ENCODE data around the gene GSTM3. TPM values are rescaled to one million over a fixed set of nuclear protein-coding genes. Genes with fewer than 3 reads are reported as not detected.

Gene GSTM3
- total RNA-seq, 1 donor from 2014 or later: 26.1 TPM

DNA sequence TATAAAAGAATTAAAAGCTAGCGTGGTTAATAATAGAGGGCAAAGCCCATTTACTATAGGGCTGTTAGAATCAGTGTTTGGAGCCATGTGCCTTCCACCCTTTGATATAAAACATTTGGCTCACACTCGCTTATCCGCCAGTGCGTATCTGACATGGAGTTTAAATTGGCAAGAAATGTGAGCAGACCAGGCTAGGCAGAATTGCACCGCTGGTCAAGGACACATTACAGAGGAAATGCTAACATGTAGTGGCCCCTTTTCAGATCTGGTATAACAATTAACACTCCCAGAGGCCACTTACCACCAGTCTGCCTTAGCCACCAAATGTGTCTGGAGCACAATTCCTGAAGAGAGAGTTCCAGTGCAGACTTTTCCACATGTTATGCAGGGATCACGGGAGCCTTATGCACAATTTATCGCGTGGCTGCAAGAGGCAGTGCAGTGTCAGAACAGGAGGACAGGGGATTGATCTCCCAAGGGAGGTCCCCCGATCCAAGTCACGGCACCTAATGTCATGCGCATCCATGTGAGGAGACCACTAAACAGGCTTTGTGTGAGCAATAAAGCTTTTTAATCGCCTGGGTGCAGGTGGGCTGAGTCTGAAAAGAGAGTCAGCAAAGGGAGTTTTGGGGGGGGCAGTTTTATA lies 14.0 kb downstream of the GSTM3 start:
- no peak overlapping the region for H3K9ac ChIP-seq (ENCODE audit: low read length)
- no peaks in the 10 kb centered on the region for H3K27me3 ChIP-seq (ENCODE audit: insufficient read depth, low read length)
- H3K36me3 ChIP-seq (ENCODE audit: insufficient read depth, low read length): no peaks in the 10 kb centered on the region
- no peak for DNase-seq (ENCODE audit: low read depth)
- FAIRE-seq: no peak
- no peaks in the 10 kb centered on the region for H3K36me3 Mint-ChIP-seq (ENCODE audit: low read depth, unreplicated experiment)
- H3K9me3 ChIP-seq (ENCODE audit: insufficient read depth, low read depth, low read length): no peaks in the 10 kb centered on the region
- no peaks in the 10 kb centered on the region for H3K79me2 ChIP-seq (ENCODE audit: insufficient read depth, low read length)
- H2AFZ ChIP-seq (ENCODE audit: low read depth, low read length): no peak overlapping the region
- no peak for TF ChIP-seq EZH2 (IDR thresholded peaks at IDR 0.05; ENCODE audit: insufficient read depth, low read length)
- TF ChIP-seq, protein P1, sequence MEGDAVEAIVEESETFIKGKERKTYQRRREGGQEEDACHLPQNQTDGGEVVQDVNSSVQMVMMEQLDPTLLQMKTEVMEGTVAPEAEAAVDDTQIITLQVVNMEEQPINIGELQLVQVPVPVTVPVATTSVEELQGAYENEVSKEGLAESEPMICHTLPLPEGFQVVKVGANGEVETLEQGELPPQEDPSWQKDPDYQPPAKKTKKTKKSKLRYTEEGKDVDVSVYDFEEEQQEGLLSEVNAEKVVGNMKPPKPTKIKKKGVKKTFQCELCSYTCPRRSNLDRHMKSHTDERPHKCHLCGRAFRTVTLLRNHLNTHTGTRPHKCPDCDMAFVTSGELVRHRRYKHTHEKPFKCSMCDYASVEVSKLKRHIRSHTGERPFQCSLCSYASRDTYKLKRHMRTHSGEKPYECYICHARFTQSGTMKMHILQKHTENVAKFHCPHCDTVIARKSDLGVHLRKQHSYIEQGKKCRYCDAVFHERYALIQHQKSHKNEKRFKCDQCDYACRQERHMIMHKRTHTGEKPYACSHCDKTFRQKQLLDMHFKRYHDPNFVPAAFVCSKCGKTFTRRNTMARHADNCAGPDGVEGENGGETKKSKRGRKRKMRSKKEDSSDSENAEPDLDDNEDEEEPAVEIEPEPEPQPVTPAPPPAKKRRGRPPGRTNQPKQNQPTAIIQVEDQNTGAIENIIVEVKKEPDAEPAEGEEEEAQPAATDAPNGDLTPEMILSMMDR (IDR thresholded peaks at IDR 0.05; ENCODE audit: insufficient read depth, low read depth, low read length): no peak
- peaks cover 7% of the 10 kb centered on the region for H3K4me1 Mint-ChIP-seq (ENCODE audit: low read depth, unreplicated experiment)
- H3K27me3 Mint-ChIP-seq (ENCODE audit: low read depth, unreplicated experiment): peaks cover 2% of the 10 kb centered on the region
- H3K4me1 ChIP-seq (ENCODE audit: insufficient read depth, low read length): peaks cover 9% of the 10 kb centered on the region
- H4K20me1 ChIP-seq (ENCODE audit: insufficient read depth, low read length): no peaks in the 10 kb centered on the region
- H3K4me2 ChIP-seq (ENCODE audit: low read length): no peak overlapping the region
- no peak overlapping the region for H3K4me3 Mint-ChIP-seq (ENCODE audit: unreplicated experiment)
- no peak overlapping the region for H3K4me3 ChIP-seq (ENCODE audit: insufficient read depth, low read depth, low read length)
- no peak overlapping the region for H3K27ac Mint-ChIP-seq (ENCODE audit: unreplicated experiment)
- H3K9me3 Mint-ChIP-seq (ENCODE audit: unreplicated experiment): peaks cover 6% of the 10 kb centered on the region
- no peak overlapping the region for H3K27ac ChIP-seq (ENCODE audit: low read depth, low read length)

DNA sequence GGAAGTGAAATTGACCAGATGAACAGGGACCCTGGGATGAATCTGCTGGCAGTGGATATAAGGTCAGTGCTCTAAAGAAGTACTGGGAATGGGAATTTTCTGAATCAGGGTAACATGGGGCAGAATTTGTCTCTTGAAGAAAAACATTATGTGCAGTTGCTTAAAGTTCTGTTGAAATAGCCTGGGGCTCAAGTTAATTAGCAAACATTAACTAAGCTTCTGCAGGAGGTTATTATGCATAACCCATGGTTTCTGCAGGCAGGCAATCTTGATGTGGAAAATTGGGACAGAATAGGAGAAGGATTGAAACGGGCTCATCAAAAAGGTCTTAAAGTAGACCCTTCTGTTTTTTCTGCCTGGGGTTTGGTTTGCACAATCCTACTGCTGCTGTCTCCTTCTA lies 14.8 kb downstream of the GSTM3 start:
- no peaks in the 10 kb centered on the region for H3K27me3 ChIP-seq (ENCODE audit: insufficient read depth, low read length)
- H3K4me1 ChIP-seq (ENCODE audit: insufficient read depth, low read length): peaks cover 9% of the 10 kb centered on the region
- Mint-ChIP-seq H3K36me3 (ENCODE audit: low read depth, unreplicated experiment) (no peaks in the 10 kb centered on the region), H3K27ac (ENCODE audit: unreplicated experiment) (no peak overlapping the region), H3K4me3 (ENCODE audit: unreplicated experiment) (no peak overlapping the region), H3K27me3 (ENCODE audit: low read depth, unreplicated experiment) (peaks cover 2% of the 10 kb centered on the region), H3K4me1 (ENCODE audit: low read depth, unreplicated experiment) (peaks cover 7% of the 10 kb centered on the region), H3K9me3 (ENCODE audit: unreplicated experiment) (peaks cover 6% of the 10 kb centered on the region)
- H2AFZ ChIP-seq (ENCODE audit: low read depth, low read length): no peak overlapping the region
- H3K9ac ChIP-seq (ENCODE audit: low read length): no peak overlapping the region
- no peak overlapping the region for H3K4me2 ChIP-seq (ENCODE audit: low read length)
- no peaks in the 10 kb centered on the region for H3K9me3 ChIP-seq (ENCODE audit: insufficient read depth, low read depth, low read length)
- H3K36me3 ChIP-seq (ENCODE audit: insufficient read depth, low read length): no peaks in the 10 kb centered on the region
- H4K20me1 ChIP-seq (ENCODE audit: insufficient read depth, low read length): no peaks in the 10 kb centered on the region
- DNase-seq (ENCODE audit: low read depth): no peak
- FAIRE-seq: no peak
- no peaks in the 10 kb centered on the region for H3K79me2 ChIP-seq (ENCODE audit: insufficient read depth, low read length)
- H3K27ac ChIP-seq (ENCODE audit: low read depth, low read length): no peak overlapping the region
- no peak overlapping the region for H3K4me3 ChIP-seq (ENCODE audit: insufficient read depth, low read depth, low read length)
- TF ChIP-seq, protein P1 (IDR thresholded peaks at IDR 0.05; ENCODE audit: insufficient read depth, low read depth, low read length): no peak
- no peak for TF ChIP-seq EZH2 (IDR thresholded peaks at IDR 0.05; ENCODE audit: insufficient read depth, low read length)

DNA sequence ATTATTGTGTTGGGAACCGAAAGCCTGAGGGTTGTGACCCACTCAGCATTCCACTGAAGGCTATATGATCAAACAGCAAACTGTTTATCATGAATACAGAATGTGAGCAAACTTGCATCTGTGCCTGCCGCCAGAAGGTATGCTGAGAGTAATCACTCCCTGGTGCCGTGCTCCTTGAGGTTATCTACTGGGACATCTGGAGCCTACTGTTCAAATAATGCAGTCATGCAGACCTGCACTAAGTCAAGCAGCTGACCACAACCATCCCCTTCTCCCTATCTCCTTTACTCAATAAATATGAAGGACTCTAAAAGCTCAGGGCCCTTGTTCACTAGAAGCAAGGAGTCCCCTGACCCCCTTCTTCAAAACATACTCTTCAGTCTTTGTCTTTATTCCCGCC lies 15.3 kb downstream of the GSTM3 start:
- Histone ChIP-seq H3K27ac (ENCODE audit: low read depth, low read length) (no peak overlapping the region), H3K9ac (ENCODE audit: low read length) (no peak overlapping the region), H3K9me3 (ENCODE audit: insufficient read depth, low read depth, low read length) (no peaks in the 10 kb centered on the region), H3K36me3 (ENCODE audit: insufficient read depth, low read length) (no peaks in the 10 kb centered on the region), H3K4me3 (ENCODE audit: insufficient read depth, low read depth, low read length) (no peak overlapping the region), H2AFZ (ENCODE audit: low read depth, low read length) (no peak overlapping the region), H3K27me3 (ENCODE audit: insufficient read depth, low read length) (no peaks in the 10 kb centered on the region), H3K4me1 (ENCODE audit: insufficient read depth, low read length) (peaks cover 4% of the 10 kb centered on the region), H4K20me1 (ENCODE audit: insufficient read depth, low read length) (no peaks in the 10 kb centered on the region), H3K79me2 (ENCODE audit: insufficient read depth, low read length) (no peaks in the 10 kb centered on the region), H3K4me2 (ENCODE audit: low read length) (no peak overlapping the region)
- no peak for FAIRE-seq
- peaks cover 2% of the 10 kb centered on the region for H3K27me3 Mint-ChIP-seq (ENCODE audit: low read depth, unreplicated experiment)
- TF ChIP-seq, protein P1 (IDR thresholded peaks at IDR 0.05; ENCODE audit: insufficient read depth, low read depth, low read length): no peak
- no peak for TF ChIP-seq EZH2 (IDR thresholded peaks at IDR 0.05; ENCODE audit: insufficient read depth, low read length)
- no peak for DNase-seq (ENCODE audit: low read depth)
- peaks cover 2% of the 10 kb centered on the region for H3K4me1 Mint-ChIP-seq (ENCODE audit: low read depth, unreplicated experiment)
- no peak overlapping the region for H3K4me3 Mint-ChIP-seq (ENCODE audit: unreplicated experiment)
- H3K36me3 Mint-ChIP-seq (ENCODE audit: low read depth, unreplicated experiment): no peaks in the 10 kb centered on the region
- peaks cover 6% of the 10 kb centered on the region for H3K9me3 Mint-ChIP-seq (ENCODE audit: unreplicated experiment)
- no peak overlapping the region for H3K27ac Mint-ChIP-seq (ENCODE audit: unreplicated experiment)

Measured in astrocyte (in vitro differentiated cells and primary cell).